T-helper 2 cell treated with Interferon-gamma antibody and Interleukin-4, amounts not matched to agents 5 μg/mL and 100 μg/mL, for 36 hours (primary cell): ENCODE data around the gene CABP7.

ENCODE experiments used
- DNase-seq: peaks from one replicate; pipeline ENCODE4 v3.0.0; 2021; ENCODE audit warnings: low spot score
- H3K27ac Mint-ChIP-seq: one replicate; pipeline ENCODE4 v1.8.0; 2021; ENCODE audit warnings: mild to moderate bottlenecking, mixed read lengths
- H3K27me3 Mint-ChIP-seq: one replicate; pipeline ENCODE4 v1.8.0; 2021; ENCODE audit warnings: low read depth, mixed read lengths
- H3K36me3 Mint-ChIP-seq: one replicate; pipeline ENCODE4 v1.8.0; 2021; ENCODE audit warnings: low read depth, mixed read lengths
- H3K4me1 Mint-ChIP-seq: one replicate; pipeline ENCODE4 v1.8.0; 2021; ENCODE audit warnings: low read depth, mixed read lengths
- H3K4me3 Mint-ChIP-seq: one replicate; pipeline ENCODE4 v1.8.0; 2022; ENCODE audit warnings: mild to moderate bottlenecking, moderate library complexity, mixed read lengths
- H3K9me3 Mint-ChIP-seq: one replicate; pipeline ENCODE4 v1.8.0; 2021; ENCODE audit warnings: mixed read lengths

CABP7 gene

DNA sequence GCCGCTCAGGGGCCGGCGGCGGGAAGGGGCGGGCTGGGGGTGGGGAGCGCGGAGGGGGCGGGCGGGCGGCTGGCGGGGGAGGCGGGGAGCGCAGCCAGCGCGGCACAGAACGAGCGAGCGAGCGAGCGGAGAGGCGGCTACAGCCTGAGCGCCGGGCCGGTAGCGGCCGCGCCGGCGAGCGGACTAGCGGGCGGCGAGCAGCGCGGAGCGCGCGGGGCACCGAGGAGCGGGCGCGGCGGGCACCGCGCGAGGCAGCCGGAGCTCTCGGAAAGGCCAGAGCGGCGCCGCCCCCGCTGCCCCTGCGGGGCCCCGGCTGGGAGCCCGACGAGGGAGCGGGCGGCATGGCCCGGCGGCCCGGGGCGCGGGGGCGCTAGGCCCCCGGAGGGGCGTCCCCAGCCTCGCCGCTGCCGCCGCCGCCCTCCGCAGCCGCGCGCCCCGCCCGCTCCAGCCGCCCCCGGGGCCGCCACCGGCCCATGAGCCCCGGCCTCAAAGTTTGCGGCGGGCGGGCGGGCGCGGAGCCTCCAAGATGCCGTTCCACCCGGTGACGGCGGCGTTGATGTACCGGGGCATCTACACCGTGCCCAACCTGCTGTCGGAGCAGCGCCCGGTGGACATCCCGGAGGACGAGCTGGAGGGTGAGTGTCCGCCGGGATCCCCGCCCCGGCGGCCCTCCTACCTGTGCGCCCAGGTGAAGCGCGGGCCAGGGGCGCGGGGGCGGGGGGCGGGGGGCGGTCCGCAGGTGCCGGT is at the start of gene CABP7:
Gene CABP7, plus strand, starts transcription at position 105 of the 747 bp plus-strand sequence. Its CDS starts 422 bp downstream, at position 527.
- peaks cover 34% of the 10 kb centered on the region for H3K27me3 Mint-ChIP-seq
- H3K36me3 Mint-ChIP-seq: no peaks in the 10 kb centered on the region
- H3K4me3 Mint-ChIP-seq: peak within 1 kb of the TSS; percentile 32
- no peaks in the 10 kb centered on the region for H3K4me1 Mint-ChIP-seq
- DNase-seq: peak; percentile 6
- H3K9me3 Mint-ChIP-seq: no peaks in the 10 kb centered on the region
- H3K27ac Mint-ChIP-seq: no peak within 1 kb of the TSS

DNA sequence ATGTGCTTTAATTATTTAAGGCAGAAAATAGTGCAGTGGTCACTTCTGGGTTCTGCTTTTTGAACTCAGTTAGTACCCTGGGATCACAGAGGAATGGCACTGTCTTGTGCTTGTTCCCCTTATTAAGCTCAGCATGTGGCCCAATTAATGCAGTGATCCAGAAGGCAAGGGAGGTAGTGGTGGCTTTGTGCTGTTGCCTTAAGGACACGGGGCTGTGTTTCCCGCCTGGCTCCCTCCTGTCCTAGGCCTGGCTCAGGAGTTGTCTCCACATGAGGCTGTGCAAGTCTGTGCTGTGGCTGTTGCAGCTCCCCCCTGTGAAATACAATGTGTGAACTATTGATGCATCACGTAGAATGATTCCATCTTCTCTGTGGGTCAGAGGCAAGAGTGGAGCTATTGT is 49.2 kb upstream of the CABP7 start:
- Mint-ChIP-seq H3K27me3 (no peaks in the 10 kb centered on the region), H3K4me3 (no peak overlapping the region), H3K4me1 (no peaks in the 10 kb centered on the region), H3K36me3 (peaks cover 37% of the 10 kb centered on the region), H3K27ac (no peak overlapping the region), H3K9me3 (no peaks in the 10 kb centered on the region)
- no peak for DNase-seq

DNA sequence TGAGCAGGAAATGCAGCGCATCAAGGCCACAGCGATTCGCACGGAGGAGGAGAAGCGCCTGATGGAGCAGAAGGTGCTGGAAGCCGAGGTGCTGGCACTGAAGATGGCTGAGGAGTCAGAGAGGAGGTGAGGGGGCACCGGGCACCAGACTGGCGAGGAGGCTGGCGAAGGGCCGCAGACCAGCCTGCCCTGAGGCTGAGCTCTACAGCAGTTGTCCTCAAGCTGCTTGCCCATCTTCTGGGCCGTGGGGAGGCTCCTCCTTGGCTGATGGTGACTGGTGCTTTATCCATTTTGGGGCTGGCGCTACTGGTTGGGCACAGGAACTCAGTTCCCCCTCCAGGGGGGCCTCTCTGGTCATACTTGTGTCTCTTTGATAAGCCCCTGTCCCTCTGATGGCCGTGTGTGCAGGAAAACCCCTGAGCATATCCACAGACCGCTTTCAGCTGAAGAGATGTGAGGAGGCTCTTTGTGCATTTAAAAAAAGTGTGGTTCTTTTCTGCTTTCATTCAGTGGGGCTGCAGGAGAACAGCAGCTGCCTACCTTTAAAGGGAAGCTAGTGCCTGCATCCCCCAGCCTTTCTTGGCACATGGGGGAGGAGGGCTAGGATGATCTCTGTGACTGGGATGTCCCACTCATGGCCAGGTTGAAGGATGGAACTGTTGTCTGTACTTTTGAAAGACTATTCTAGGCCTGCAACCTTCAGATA is 46.3 kb upstream of the CABP7 start:
- no peaks in the 10 kb centered on the region for H3K4me1 Mint-ChIP-seq
- H3K27ac Mint-ChIP-seq: no peak overlapping the region
- peaks cover 46% of the 10 kb centered on the region for H3K36me3 Mint-ChIP-seq
- H3K27me3 Mint-ChIP-seq: no peaks in the 10 kb centered on the region
- no peak for DNase-seq
- H3K9me3 Mint-ChIP-seq: no peaks in the 10 kb centered on the region
- no peak overlapping the region for H3K4me3 Mint-ChIP-seq

DNA sequence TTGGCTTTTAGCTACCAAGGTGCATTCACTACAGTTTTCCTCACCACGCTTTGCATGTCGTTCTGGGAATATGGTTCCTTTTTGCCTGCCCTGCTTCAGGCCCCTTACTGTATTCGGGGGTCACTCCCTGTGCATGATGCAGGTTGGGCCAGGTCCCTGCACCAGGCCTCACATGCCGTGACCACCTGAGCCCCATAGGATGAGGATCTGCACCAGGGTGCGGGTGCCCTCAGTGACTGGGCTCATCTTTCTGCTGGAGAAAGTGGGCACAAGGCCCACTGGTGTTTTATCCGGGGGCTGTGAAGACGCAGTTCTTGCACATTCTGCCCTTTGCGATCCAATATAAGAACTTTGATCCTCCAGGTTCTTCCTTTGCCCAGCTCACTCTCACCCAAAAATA is 45.7 kb upstream of the CABP7 start:
- DNase-seq: no peak
- Mint-ChIP-seq H3K27me3 (no peaks in the 10 kb centered on the region), H3K27ac (no peak overlapping the region), H3K4me3 (no peak overlapping the region), H3K9me3 (no peaks in the 10 kb centered on the region), H3K36me3 (peaks cover 42% of the 10 kb centered on the region), H3K4me1 (no peaks in the 10 kb centered on the region)

GRCh38 chr22:29679316-29679715 is 40.5 kb upstream of the CABP7 start:
- Mint-ChIP-seq H3K9me3 (no peaks in the 10 kb centered on the region), H3K4me1 (no peaks in the 10 kb centered on the region), H3K27ac (no peak overlapping the region), H3K27me3 (no peaks in the 10 kb centered on the region), H3K4me3 (no peak overlapping the region), H3K36me3 (peaks cover 51% of the 10 kb centered on the region)
- DNase-seq: no peak

- no peak overlapping the region for H3K4me3 Mint-ChIP-seq
- H3K4me1 Mint-ChIP-seq: no peaks in the 10 kb centered on the region
- H3K27ac Mint-ChIP-seq: no peak overlapping the region
- no peaks in the 10 kb centered on the region for H3K27me3 Mint-ChIP-seq
- peaks cover 31% of the 10 kb centered on the region for H3K36me3 Mint-ChIP-seq
- no peak for DNase-seq
- no peaks in the 10 kb centered on the region for H3K9me3 Mint-ChIP-seq
These were observed 36.3 kb upstream of the CABP7 start for GRCh38 chr22:29683536-29683935.

DNA sequence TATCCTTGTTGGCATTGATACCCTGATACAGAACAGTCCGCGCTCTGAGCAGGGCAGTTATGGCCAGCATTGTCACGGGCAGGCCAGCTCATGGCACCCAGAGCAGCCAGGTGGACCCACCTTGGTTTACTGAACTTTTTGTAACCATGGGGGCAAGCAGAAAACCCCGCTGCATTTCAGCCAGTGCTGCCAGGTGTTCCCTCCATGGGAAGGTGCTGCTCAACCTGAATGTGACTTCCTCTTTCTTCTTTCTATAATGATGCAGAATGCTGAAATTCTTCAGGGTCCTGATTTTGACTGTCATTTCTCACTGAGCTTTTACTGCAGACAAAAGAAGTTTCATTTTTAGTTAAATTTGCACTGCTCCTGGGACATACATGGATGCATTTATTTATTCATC is 35.6 kb upstream of the CABP7 start:
- Mint-ChIP-seq H3K9me3 (no peaks in the 10 kb centered on the region), H3K4me1 (no peaks in the 10 kb centered on the region), H3K27ac (no peak overlapping the region), H3K36me3 (peaks cover 30% of the 10 kb centered on the region), H3K27me3 (no peaks in the 10 kb centered on the region), H3K4me3 (no peak overlapping the region)
- no peak for DNase-seq

GRCh38 chr22:29689206-29689879 is 30.5 kb upstream of the CABP7 start:
- no peaks in the 10 kb centered on the region for H3K4me1 Mint-ChIP-seq
- H3K9me3 Mint-ChIP-seq: no peaks in the 10 kb centered on the region
- no peak for DNase-seq
- H3K27me3 Mint-ChIP-seq: no peaks in the 10 kb centered on the region
- H3K36me3 Mint-ChIP-seq: peaks cover 10% of the 10 kb centered on the region
- no peak overlapping the region for H3K27ac Mint-ChIP-seq
- H3K4me3 Mint-ChIP-seq: no peak overlapping the region

DNA sequence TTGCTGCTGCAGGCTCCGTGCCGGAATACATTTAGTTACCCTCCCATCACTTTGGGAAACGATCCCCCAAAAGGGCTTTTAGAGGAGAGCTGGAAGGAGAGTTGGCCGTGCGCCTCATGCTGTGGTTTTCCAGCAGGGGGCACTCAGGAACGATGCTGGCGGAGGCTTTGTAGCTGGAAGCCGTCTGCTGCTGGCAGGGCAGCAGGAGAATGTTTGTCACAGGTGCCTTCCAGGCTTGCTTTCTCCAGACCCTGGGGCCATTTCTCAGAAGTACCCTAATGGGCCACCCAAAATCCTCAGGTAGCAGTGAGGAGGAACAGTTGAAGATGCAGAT is 30.0 kb upstream of the CABP7 start:
- H3K4me3 Mint-ChIP-seq: no peak overlapping the region
- DNase-seq: no peak
- H3K27ac Mint-ChIP-seq: no peak overlapping the region
- no peaks in the 10 kb centered on the region for H3K27me3 Mint-ChIP-seq
- no peaks in the 10 kb centered on the region for H3K9me3 Mint-ChIP-seq
- peaks cover 10% of the 10 kb centered on the region for H3K36me3 Mint-ChIP-seq
- no peaks in the 10 kb centered on the region for H3K4me1 Mint-ChIP-seq

DNA sequence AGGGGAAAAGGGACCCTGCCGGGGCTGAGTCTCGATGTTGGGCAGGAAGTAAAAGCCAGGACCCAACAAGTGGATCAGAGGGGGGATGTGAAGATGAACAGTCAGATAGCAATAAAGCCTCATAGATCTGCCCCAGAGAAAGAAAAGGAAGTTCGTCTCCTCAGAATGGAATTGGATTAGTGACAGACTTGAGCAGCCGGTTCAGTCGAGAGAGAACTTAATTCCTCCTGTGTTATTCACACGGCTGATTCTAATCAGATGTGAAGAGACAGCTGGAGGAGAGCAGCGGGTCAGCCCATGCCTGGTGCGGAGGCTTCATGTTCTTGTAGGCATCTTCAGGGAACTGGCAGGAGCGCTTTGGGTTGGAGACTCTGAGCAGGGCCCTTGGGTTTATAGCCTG is 29.3 kb upstream of the CABP7 start:
- no peak for DNase-seq
- Mint-ChIP-seq H3K4me3 (no peak overlapping the region), H3K27ac (no peak overlapping the region), H3K36me3 (peaks cover 10% of the 10 kb centered on the region), H3K9me3 (no peaks in the 10 kb centered on the region), H3K27me3 (no peaks in the 10 kb centered on the region), H3K4me1 (no peaks in the 10 kb centered on the region)

GRCh38 chr22:29691636-29692326 is 28.0 kb upstream of the CABP7 start:
- no peak for DNase-seq
- Mint-ChIP-seq H3K27me3 (no peaks in the 10 kb centered on the region), H3K4me1 (no peaks in the 10 kb centered on the region), H3K36me3 (peaks cover 7% of the 10 kb centered on the region), H3K27ac (no peak overlapping the region), H3K4me3 (no peak overlapping the region), H3K9me3 (no peaks in the 10 kb centered on the region)

- no peak for DNase-seq
- H3K36me3 Mint-ChIP-seq: peaks cover 2% of the 10 kb centered on the region
- no peak overlapping the region for H3K27ac Mint-ChIP-seq
- H3K4me1 Mint-ChIP-seq: no peaks in the 10 kb centered on the region
- H3K9me3 Mint-ChIP-seq: no peaks in the 10 kb centered on the region
- H3K4me3 Mint-ChIP-seq: no peak overlapping the region
- no peaks in the 10 kb centered on the region for H3K27me3 Mint-ChIP-seq
These were observed 27.5 kb upstream of the CABP7 start for GRCh38 chr22:29692327-29692640.

GRCh38 chr22:29693161-29693560 is 26.6 kb upstream of the CABP7 start:
- Mint-ChIP-seq H3K9me3 (no peaks in the 10 kb centered on the region), H3K27ac (peak overlapping the region; percentile 66), H3K4me1 (no peaks in the 10 kb centered on the region), H3K4me3 (no peak overlapping the region), H3K27me3 (no peaks in the 10 kb centered on the region), H3K36me3 (peaks cover 2% of the 10 kb centered on the region)
- DNase-seq: no peak

- DNase-seq: no peak
- Mint-ChIP-seq H3K4me3 (no peak overlapping the region), H3K27me3 (no peaks in the 10 kb centered on the region), H3K9me3 (no peaks in the 10 kb centered on the region), H3K36me3 (peaks cover 2% of the 10 kb centered on the region), H3K4me1 (no peaks in the 10 kb centered on the region), H3K27ac (no peak overlapping the region)
These were observed 26.1 kb upstream of the CABP7 start for GRCh38 chr22:29693671-29694070.
